AG04449 (cell line): ENCODE results near the gene FAM20A.

ENCODE experiments used
- CTCF ChIA-PET: fragments of 350-600 bp; formaldehyde crosslinking; extraction: SDS; loops from one replicate; lab custom pipeline; 2021; ENCODE audit warnings: antibody characterized with exemption; lab: Yijun Ruan, JAX
- POLR2A ChIA-PET: fragments of 400-600, 350-600 bp; formaldehyde crosslinking; extraction: SDS; loops from one replicate; lab custom pipeline; 2020; ENCODE audit warnings: antibody characterized with exemption, inconsistent platforms; lab: Yijun Ruan, JAX
- DNase-seq: peaks from one replicate; pipeline ENCODE4 v3.0.0-alpha.2; 2010; ENCODE audit warnings: low read depth, low spot score
- H3K4me3 ChIP-seq: 2 replicates; pipeline ENCODE4 v1.5.1; 2011; ENCODE audit warnings: low read depth, mild to moderate bottlenecking, control low read depth, low read length
- CTCF ChIP-seq: IDR thresholded peaks from one replicate; pipeline ENCODE4 v1.5.1; 2011; ENCODE audit warnings: mild to moderate bottlenecking, moderate library complexity, low read length, control low read depth, inconsistent platforms; ENCODE audit not compliant: insufficient read depth; ENCODE audit errors: missing control alignments

Gene FAM20A

GRCh38 chr17:68581863-68582645 is 19.1 kb downstream of the FAM20A start:
- ChIA-PET CTCF (no interaction called here), POLR2A (no interaction called here)
- no peak for TF ChIP-seq CTCF
- H3K4me3 ChIP-seq: no peak overlapping the region
- no peak for DNase-seq

GRCh38 chr17:68580236-68580770 is 20.9 kb downstream of the FAM20A start:
- H3K4me3 ChIP-seq: no peak overlapping the region
- ChIA-PET POLR2A (no interaction called here), CTCF (no interaction called here)
- DNase-seq: no peak
- no peak for TF ChIP-seq CTCF

GRCh38 chr17:68579194-68579927 is 21.8 kb downstream of the FAM20A start:
- H3K4me3 ChIP-seq: no peak overlapping the region
- POLR2A ChIA-PET: no interaction called here
- no peak for TF ChIP-seq CTCF
- DNase-seq: no peak
- CTCF ChIA-PET: no interaction called here

GRCh38 chr17:68578236-68578635 is 22.9 kb downstream of the FAM20A start:
- no peak for DNase-seq
- ChIA-PET POLR2A (no interaction called here), CTCF (no interaction called here)
- no peak overlapping the region for H3K4me3 ChIP-seq
- no peak for TF ChIP-seq CTCF

GRCh38 chr17:68577497-68577821 is 23.7 kb downstream of the FAM20A start:
- TF ChIP-seq CTCF: no peak
- CTCF ChIA-PET: no interaction called here
- no peak for DNase-seq
- no peak overlapping the region for H3K4me3 ChIP-seq
- POLR2A ChIA-PET: no interaction called here

GRCh38 chr17:68576811-68577496 is 24.2 kb downstream of the FAM20A start:
- CTCF ChIA-PET: no interaction called here
- no peak for DNase-seq
- POLR2A ChIA-PET: no interaction called here
- no peak for TF ChIP-seq CTCF
- H3K4me3 ChIP-seq: no peak overlapping the region
